HTERT RPE-1 (cell line): ENCODE results near the gene MAP2K3.
"Not testable (repeated sequence)": the region's sequence is repeated elsewhere in the genome, so short reads cannot be mapped to it uniquely, and the experiment has no call there.

Experiments
- in situ Hi-C: fragments of 300-500 bp; cut with MboI; formaldehyde crosslinking; loops from 4 replicates; pipeline ENCODE4 v1.14.3; 2020; ENCODE audit warnings: low sequenced_read_pairs

Gene MAP2K3

DNA sequence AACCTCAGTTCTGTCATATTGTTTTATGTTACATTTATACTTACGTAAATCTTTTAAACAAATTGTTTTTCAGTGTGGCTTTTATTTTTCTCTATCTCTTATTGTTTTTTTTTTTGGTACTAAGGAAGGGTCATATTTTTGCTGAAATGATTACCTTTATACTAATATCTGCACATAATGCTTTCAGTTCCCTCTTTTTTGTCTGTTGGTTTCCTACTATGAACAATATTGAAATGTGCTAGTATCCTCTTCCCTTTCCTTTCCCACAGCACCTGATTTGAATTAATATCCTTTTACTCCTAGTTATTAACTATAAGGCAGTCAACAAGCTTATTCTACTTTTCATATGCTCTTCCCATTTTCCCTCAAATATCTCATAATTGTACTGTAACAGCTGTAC lies 43.4 kb downstream of the MAP2K3 start:
- in situ Hi-C loops: not testable (repeated sequence)

- in situ Hi-C loops: not testable (repeated sequence)
Observed at GRCh38 chr17:21328778-21329177, 44.3 kb downstream of the MAP2K3 start.

DNA sequence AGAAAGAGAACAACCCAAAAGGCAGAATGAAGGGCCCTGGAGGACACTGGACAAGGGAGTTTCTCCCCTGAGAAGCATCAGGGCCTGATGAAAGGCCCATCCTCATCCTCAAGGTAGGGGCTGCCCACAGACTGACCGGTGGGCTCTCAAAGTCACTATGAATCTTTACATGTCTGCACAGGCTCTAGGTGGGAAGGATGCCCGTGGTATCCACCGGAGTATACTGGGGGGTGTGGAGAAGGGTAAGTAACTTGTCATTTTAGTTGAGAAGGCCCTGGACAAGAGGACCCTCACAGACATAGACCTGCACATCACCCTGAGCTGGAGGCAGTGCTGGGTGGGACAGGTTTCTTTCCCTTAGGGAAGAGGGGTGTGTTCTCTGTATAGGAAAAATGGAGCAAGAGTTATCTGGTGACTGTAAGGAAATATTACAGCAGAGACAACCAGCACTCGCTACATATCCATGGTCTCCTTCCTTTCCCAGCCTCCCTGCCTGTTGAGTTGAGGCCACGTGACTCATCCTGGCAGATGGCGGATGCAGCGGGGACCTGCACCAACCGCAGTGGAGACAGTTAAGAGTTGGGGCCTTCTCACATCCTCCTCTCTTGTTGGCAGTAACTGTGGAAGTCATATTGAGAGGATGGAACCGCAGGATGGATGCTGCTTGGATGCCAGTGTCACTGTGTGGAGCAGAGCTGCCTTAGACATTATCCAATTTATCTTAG lies 46.1 kb downstream of the MAP2K3 start:
- in situ Hi-C loops: no loop called here

GRCh38 chr17:21336541-21337294 lies 52.2 kb downstream of the MAP2K3 start:
- in situ Hi-C loops: not testable (repeated sequence)

- in situ Hi-C loops: not testable (repeated sequence)
Observed at GRCh38 chr17:21337981-21338625, 53.6 kb downstream of the MAP2K3 start.

- in situ Hi-C loops: no loop called here
Observed at GRCh38 chr17:21339011-21339410, 54.5 kb downstream of the MAP2K3 start.

DNA sequence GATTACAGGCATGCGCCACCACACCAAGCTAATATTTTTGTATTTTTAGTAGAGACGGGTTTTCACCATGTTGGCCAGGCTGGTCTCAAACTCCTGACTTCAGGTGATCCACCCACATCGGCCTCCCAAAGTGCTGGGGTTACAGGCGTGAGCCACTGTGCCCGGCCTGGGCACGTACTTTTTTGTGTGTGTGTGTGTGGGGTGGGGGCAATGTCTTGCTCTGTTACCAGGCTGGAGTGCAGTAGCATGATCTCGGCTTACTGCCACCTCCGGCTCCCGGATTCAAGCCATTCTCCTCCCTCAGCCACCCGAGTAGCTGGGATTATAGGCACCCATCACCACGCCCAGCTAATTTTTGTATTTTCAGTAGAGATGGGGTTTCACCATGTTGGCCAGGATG lies 55.1 kb downstream of the MAP2K3 start:
- in situ Hi-C loops: not testable (repeated sequence)

GRCh38 chr17:21340407-21340806 lies 55.9 kb downstream of the MAP2K3 start:
- in situ Hi-C loops: not testable (repeated sequence)

DNA sequence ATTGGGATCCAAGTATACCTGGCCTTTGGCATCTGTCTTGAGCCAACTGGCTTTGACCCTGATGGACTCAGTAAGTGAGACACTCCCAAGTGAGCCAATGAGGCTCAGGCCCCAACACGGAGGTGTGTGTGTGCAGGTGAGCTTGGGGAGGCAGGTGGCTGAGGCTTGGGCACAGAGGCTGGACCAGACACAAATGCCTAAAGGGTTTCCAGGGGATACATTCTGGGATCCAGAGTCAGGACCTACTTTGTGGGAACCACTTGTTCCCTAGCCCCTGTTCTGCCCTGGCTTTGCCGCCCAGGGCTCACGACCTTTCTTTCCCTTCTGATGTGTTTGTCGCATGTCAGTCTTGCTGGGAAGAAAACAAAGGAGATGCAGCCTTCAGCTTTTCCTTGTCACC lies 56.8 kb downstream of the MAP2K3 start:
- in situ Hi-C loops: not testable (repeated sequence)

- in situ Hi-C loops: not testable (repeated sequence)
Observed at GRCh38 chr17:21341925-21342540, 57.5 kb downstream of the MAP2K3 start.

DNA sequence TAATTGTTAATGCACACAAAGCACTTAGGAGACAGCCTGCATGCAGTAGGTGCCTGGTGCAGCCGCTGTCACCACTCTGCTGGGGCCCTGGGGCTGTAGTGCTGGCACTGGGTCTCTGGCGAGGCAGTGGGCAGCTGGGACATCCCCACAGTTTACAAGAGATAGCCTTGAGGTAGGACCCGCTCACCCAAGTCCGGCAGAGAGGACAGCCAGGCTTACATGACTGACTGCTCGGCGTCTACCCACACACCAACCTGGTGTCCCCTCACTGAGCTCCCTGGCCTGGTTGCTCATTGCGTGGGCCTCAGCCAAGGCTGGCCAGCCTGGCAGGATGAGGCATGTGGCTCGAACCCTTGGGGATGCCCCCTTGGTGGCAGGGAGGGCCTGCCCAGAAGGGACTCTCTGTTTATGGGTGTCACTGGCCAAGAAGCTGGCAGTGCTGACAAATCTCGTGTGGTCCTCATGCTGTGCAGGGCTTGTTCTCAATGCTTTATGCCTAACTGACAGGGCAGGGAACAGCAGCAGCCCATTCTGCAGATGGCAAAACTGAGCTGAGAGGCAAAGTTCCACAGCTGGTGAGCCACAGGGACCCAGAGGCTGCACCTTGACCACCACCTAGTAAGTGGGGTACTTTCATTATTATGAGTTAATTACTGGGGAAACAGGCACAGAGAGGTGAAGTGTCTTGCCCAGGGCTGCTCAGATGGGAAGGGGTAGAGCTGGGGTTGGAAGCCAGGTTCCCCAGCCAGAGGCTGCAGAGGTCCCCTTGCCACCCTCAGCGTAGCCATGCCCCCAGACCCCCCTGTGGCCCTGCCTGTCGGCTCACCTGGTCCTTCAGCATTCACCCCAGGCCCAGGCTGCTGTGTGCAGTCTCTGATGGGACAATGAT lies 58.8 kb downstream of the MAP2K3 start:
- in situ Hi-C loops: not testable (repeated sequence)

DNA sequence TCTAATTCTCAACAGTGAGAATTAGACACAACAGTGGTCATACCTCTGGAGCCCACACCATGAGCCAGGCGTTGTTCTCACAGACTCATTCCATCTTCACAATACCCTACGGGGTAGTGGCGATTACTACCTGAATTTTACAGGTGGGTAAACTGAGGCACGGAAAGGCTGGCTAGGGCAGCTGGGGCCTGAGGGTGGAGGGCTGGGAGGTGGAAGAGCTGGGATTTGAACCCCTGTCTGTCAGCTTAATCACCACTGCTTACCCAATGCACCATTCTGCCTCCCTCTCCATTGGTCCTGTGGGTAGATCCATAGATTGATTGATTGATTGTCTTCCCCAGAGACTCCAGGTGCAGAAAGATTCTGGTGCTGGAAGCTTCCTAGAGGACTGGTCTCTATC lies 60.3 kb downstream of the MAP2K3 start:
- in situ Hi-C loops: not testable (repeated sequence)

DNA sequence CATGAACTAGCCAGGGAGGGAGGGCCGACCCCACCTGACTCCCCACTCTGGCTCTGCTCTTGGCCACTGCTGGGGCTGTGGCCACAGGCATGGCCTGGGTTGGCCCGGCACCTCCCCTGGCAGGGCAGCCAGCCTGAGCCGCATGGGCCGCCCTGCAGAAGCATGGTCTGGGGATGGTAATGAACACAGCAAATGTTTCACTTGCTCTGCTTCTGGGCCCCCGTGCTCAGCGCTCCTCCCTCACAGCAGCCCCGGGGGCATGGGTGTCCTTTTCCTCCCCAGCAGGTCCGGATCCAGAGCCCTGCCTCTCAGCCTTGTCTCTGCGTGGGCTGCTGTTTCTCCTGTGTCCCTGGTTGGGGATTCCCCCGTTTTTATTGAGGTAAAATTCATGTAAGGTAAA lies 60.7 kb downstream of the MAP2K3 start:
- in situ Hi-C loops: no loop called here

- in situ Hi-C loops: not testable (repeated sequence)
Observed at GRCh38 chr17:21346107-21346506, 61.6 kb downstream of the MAP2K3 start.

GRCh38 chr17:21346651-21347250 lies 62.2 kb downstream of the MAP2K3 start:
- in situ Hi-C loops: not testable (repeated sequence)

- in situ Hi-C loops: not testable (repeated sequence)
Observed at GRCh38 chr17:21347660-21348059, 63.1 kb downstream of the MAP2K3 start.

DNA sequence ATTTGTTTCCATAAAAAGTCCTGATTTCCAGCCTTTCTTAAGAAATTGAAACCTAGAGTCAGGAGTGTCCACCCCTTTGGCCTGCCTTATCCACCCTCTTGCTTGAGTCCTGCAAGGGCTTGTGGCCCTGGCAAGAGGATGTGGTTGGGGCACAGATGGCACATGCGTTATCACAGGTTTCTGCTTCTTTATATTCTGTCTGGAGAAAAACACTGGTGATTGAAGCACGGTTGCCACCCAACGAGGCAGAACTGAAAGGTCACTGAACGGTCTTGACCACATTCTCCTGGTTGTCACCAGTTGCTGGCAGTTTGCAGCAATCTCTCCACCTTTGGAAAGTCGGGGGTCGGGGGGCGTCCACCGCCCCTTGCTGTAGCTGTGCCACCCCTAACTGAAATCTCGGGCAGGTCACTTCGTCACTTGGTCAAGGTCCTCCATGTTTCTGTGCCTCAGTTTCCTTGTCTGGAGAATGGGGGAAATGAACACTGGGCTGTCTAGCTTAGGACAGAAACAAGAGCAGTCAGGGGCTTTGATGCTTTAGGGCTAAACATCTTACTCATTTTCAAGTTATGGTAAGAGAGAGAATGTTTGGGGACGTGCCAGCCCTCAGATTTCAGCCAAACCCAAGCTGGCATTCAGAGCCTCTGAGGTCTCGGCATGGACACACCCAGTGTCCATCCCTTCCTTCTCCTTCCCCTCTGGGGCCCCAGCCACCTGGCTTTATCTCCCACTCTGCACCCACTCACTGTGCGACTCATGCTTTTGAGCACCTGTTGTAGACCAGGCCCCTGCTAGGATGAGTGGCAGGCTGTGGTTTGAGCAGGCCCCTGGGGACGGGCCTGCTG lies 63.8 kb downstream of the MAP2K3 start:
- in situ Hi-C loops: not testable (repeated sequence)

GRCh38 chr17:21348926-21349261 lies 64.4 kb downstream of the MAP2K3 start:
- in situ Hi-C loops: not testable (repeated sequence)

DNA sequence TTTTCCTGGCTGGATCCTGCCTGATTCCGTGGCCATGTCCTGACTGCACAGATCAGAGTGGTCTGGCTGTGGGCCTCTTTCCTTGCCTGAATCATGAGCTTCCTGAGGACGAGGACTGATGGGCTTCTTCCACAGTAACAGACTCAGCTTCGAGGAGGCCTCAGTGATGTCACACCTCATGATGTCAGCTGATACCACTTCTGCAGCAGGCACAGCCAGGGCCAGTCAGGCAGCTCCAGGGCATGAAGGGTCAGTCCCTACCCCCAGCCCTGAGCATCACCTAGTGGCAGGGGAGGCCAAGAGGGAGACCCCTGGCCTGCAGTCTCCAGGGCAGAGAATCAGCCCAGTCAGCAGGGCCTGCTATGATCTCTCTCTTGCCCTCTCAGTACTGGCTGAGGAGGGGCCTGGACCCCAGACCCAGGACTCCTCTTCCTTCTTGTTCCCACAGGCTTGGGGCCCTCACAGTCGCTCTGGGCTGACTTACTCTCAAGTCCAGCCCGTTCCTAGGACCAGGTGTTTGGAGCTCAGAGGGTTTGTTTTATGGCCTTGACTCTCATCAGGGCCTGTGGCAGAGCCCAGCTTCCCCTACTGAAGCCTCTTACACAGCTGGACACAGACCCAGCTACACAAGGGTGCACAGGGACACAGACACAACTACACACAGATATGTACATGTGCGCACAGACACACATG lies 65.0 kb downstream of the MAP2K3 start:
- in situ Hi-C loops: not testable (repeated sequence)
